GM19238 (cell line): Measurements from ENCODE around the gene ABHD12.

ENCODE experiments used
- DNase-seq: peaks from one replicate; pipeline ENCODE4 v3.0.0; 2011; ENCODE audit warnings: low spot score; ENCODE audit not compliant: insufficient read length

The ABHD12 gene

GRCh38 chr20:25291432-25292133 lies 99.1 kb downstream of the ABHD12 start:
- DNase-seq = no peak

- DNase-seq = no peak
Observed at GRCh38 chr20:25290646-25291431, 99.8 kb downstream of the ABHD12 start.

GRCh38 chr20:25289886-25290597 lies 100.6 kb downstream of the ABHD12 start:
- DNase-seq = no peak

- peak; percentile 53 for DNase-seq
Observed at GRCh38 chr20:25288291-25289181, 102.1 kb downstream of the ABHD12 start.

- no peak for DNase-seq
Observed at GRCh38 chr20:25287631-25288290, 102.9 kb downstream of the ABHD12 start.

- no peak for DNase-seq
Observed at GRCh38 chr20:25286917-25287316, 103.7 kb downstream of the ABHD12 start.

- no peak for DNase-seq
Observed at GRCh38 chr20:25285856-25286798, 104.5 kb downstream of the ABHD12 start.

- no peak for DNase-seq
Observed at GRCh38 chr20:25285091-25285647, 105.5 kb downstream of the ABHD12 start.

- no peak for DNase-seq
Observed at GRCh38 chr20:25284131-25284601, 106.5 kb downstream of the ABHD12 start.

GRCh38 chr20:25283221-25283951 lies 107.2 kb downstream of the ABHD12 start:
- no peak for DNase-seq

GRCh38 chr20:25282796-25283195 lies 107.8 kb downstream of the ABHD12 start:
- no peak for DNase-seq

- DNase-seq = no peak
Observed at GRCh38 chr20:25282034-25282781, 108.4 kb downstream of the ABHD12 start.

GRCh38 chr20:25281541-25281991 lies 109.1 kb downstream of the ABHD12 start:
- DNase-seq = no peak

GRCh38 chr20:25280574-25281535 lies 109.8 kb downstream of the ABHD12 start:
- DNase-seq = no peak

- no peak for DNase-seq
Observed at GRCh38 chr20:25280051-25280573, 110.5 kb downstream of the ABHD12 start.

GRCh38 chr20:25279403-25279802 lies 111.2 kb downstream of the ABHD12 start:
- no peak for DNase-seq
